K562 (cell line): ENCODE data around the gene CHDH. TPM values are rescaled to one million over a fixed set of nuclear protein-coding genes. Genes with fewer than 3 reads are reported as not detected.

Experiments
- ATF1 ChIP-seq, 2 experiments: fragments of 450-650 bp in 1 of 2; IDR thresholded peaks; 2 replicates each; pipeline ENCODE4 v1.6.1; 2016; ENCODE audit warnings: missing compliant biosample characterization in 1 of 2, missing genetic modification characterization in 1 of 2
- ATF7 ChIP-seq: fragments of 450-650 bp; IDR thresholded peaks from 2 replicates; pipeline ENCODE4 v1.7.1; 2014; ENCODE audit warnings: mild to moderate bottlenecking, moderate library complexity
- CXXC5 ChIP-seq: fragments of 250-450 bp; sonication (Bioruptor Pico); IDR thresholded peaks from 2 replicates; pipeline ENCODE4 v1.8.0; 2022; ENCODE audit warnings: inconsistent platforms, mild to moderate bottlenecking, moderate library complexity
- ELF2 ChIP-seq: fragments of 250-450 bp; sonication (Bioruptor Pico); IDR thresholded peaks from 2 replicates; pipeline ENCODE4 v1.5.0; 2021; ENCODE audit warnings: mild to moderate bottlenecking
- EP400 ChIP-seq: fragments of 450-650 bp; IDR thresholded peaks from 2 replicates; pipeline ENCODE4 v1.6.1; 2017; ENCODE audit warnings: antibody characterized with exemption, mild to moderate bottlenecking, moderate library complexity
- GATAD2B ChIP-seq: fragments of 450-650 bp; IDR thresholded peaks from 2 replicates; pipeline ENCODE4 v1.6.1; 2017; ENCODE audit warnings: mild to moderate bottlenecking, borderline replicate concordance
- HMGN3 ChIP-seq: IDR thresholded peaks from 2 replicates; pipeline ENCODE4 v1.6.1; 2011; ENCODE audit warnings: borderline replicate concordance, low read depth, mild to moderate bottlenecking, mixed read lengths, low read length; ENCODE audit not compliant: insufficient read length; ENCODE audit errors: extremely low read depth
- L3MBTL2 ChIP-seq: fragments of 450-650 bp; IDR thresholded peaks from 2 replicates; pipeline ENCODE4 v1.6.1; 2016; ENCODE audit warnings: mild to moderate bottlenecking, moderate library complexity
- MLLT1 ChIP-seq, 2 experiments: fragments of 450-650 bp; IDR thresholded peaks; 2 replicates each; pipeline ENCODE4 v1.6.1; 2016
- PML ChIP-seq: IDR thresholded peaks from 2 replicates; pipeline ENCODE4 v1.6.1; 2012; ENCODE audit warnings: low read length, inconsistent platforms
- POLR2B ChIP-seq: fragments of 450-650 bp; IDR thresholded peaks from 2 replicates; pipeline ENCODE4 v1.6.1; 2018; ENCODE audit warnings: low read depth; ENCODE audit not compliant: partially characterized antibody
- POLR2G ChIP-seq: fragments of 200-400 bp; formaldehyde crosslinking; IDR thresholded peaks from 2 replicates; pipeline ENCODE4 v1.6.1; 2017; ENCODE audit warnings: low read depth, mild to moderate bottlenecking, antibody characterized with exemption, low read length, moderate library complexity
- SLC30A9 ChIP-seq: fragments of 250-450 bp; sonication (Bioruptor Pico); IDR thresholded peaks from 2 replicates; pipeline ENCODE4 v1.8.0; 2022; ENCODE audit warnings: mild to moderate bottlenecking, moderate library complexity
- SNIP1 ChIP-seq: fragments of 450-650 bp; IDR thresholded peaks from 2 replicates; pipeline ENCODE4 v1.7.1; 2017; ENCODE audit warnings: low read depth, mild to moderate bottlenecking
- SP1 ChIP-seq: sonication (generic); formaldehyde crosslinking; IDR thresholded peaks from 2 replicates; pipeline ENCODE4 v1.8.1; 2022; ENCODE audit warnings: mild to moderate bottlenecking, missing genetic modification reagents
- TBL1XR1 ChIP-seq, 2 experiments: IDR thresholded peaks; 2 replicates each; pipeline ENCODE4 v1.6.1; 2012; ENCODE audit warnings: improper control_type of control experiment in 2 of 2, low read length in 2 of 2, mild to moderate bottlenecking in 1 of 2
- ZNF407 ChIP-seq: fragments of 450-650 bp; IDR thresholded peaks from 2 replicates; pipeline ENCODE4 v1.6.1; 2016; ENCODE audit warnings: low read depth
- ZNF696 ChIP-seq: fragments of 250-450 bp; sonication (Bioruptor Pico); conservative IDR thresholded peaks from 2 replicates; pipeline ENCODE4 v1.4.0; 2020; ENCODE audit warnings: mild to moderate bottlenecking, moderate library complexity
- ZNF766 ChIP-seq: fragments of 200-800 bp; sonication (Bioruptor generic); conservative IDR thresholded peaks from 2 replicates; pipeline ENCODE4 v1.6.1; 2016; ENCODE audit warnings: missing genetic modification characterization, missing compliant biosample characterization
- polyA plus RNA-seq, 8 experiments: library from polyadenylated mRNA; depleted of rRNA in 4 of 8; stranded (reverse) in 5 of 8; unstranded in 3 of 8; fragments of >200 nt; fragmentation: Nextera tagmentation in 2 of 8; fragmentation: Illumina TruSeq in 1 of 8; extraction: Ambion mirVana in 2 of 8; extraction: Trizol in 1 of 8; gene quantifications; 2 replicates each; pipeline versions ENCODE4 v1.2.1 to v1.2.3, GENCODE V29; 2011 to 2014; ENCODE audit warnings: inconsistent platforms in 1 of 8, missing spikeins in 1 of 8
- total RNA-seq, 7 experiments: library from RNA; depleted of rRNA in 6 of 7; stranded (reverse); fragments of >200 nt in 6 of 7; fragmentation: Illumina TruSeq in 2 of 7; extraction: Trizol in 2 of 7; gene quantifications; 2 replicates each; pipeline versions ENCODE4 v1.2.1 to v1.2.3, GENCODE V29; 2011 to 2021; ENCODE audit warnings: low replicate concordance in 1 of 7

The CHDH gene
- total and polyA plus RNA-seq, 9 of the 15 experiments (the other 6 are each of a cell fraction or from before 2014, with no cell fraction given), result 0.06 to 1.9 (median 0.46) TPM

- no peak for TF ChIP-seq ZNF407
- no peak for TF ChIP-seq SNIP1
- TF ChIP-seq ATF1 (CRISPR knock-in tag; IDR thresholded peaks at IDR 0.05), result no peak
- peak; percentile 46 for TF ChIP-seq ATF1 (tag; IDR thresholded peaks at IDR 0.05)
- peak; percentile 68; the same call in 1 of the 2 replicates for TF ChIP-seq ZNF766 (CRISPR knock-in tag)
- TF ChIP-seq HMGN3, result peak; percentile 61
- 0 out of 2 replicates have a peak, but pooled peaks have one; percentile 27 for TF ChIP-seq ELF2 (CRISPR knock-in tag)
- peak; percentile 42; the same call in 1 of the 2 replicates for TF ChIP-seq SP1
- no peak for TF ChIP-seq ZNF696
- TF ChIP-seq GATAD2B, result no peak
- peak; percentile 69; the same call in 1 of the 2 replicates for TF ChIP-seq EP400
- 0 out of 4 replicates have a peak, but pooled peaks of 1 of the 2 experiments have one; percentile 24 for TF ChIP-seq MLLT1 (IDR thresholded peaks at IDR 0.05)
- peak; percentile 55 for TF ChIP-seq ATF7
- TF ChIP-seq TBL1XR1 (IDR thresholded peaks at IDR 0.05; ENCODE audit: low read length in 2 of 2), result no peak
- TF ChIP-seq PML, result 0 out of 2 replicates have a peak, but pooled peaks have one; percentile 31
- TF ChIP-seq POLR2G, result peak; percentile 88
- TF ChIP-seq L3MBTL2, result peak; percentile 68; the same call in 1 of the 2 replicates
- peak; percentile 82 for TF ChIP-seq POLR2B
- TF ChIP-seq SLC30A9 (CRISPR knock-in tag), result no peak
- TF ChIP-seq CXXC5 (CRISPR knock-in tag), result peak; percentile 57
Observed at GRCh38 chr3:53881691-53882593, 35.7 kb upstream of the CHDH start, which contains the start of gene ACTR8 (continued).
